Omental fat pad (tissue), 4 donors: Measurements from ENCODE around the gene VAC14. TPM values are rescaled to one million over a fixed set of nuclear protein-coding genes. Genes with fewer than 3 reads are reported as not detected.

Experiments
- ATAC-seq: fragments of 150-250 bp; one replicate; pipeline ENCODE4 v1.9.1; 2016; ENCODE audit warnings: mild to moderate bottlenecking, moderate library complexity; ENCODE audit not compliant: low FRiP score
- DNase-seq: peaks from one replicate; pipeline ENCODE4 v3.0.0-alpha.2; 2019; ENCODE audit warnings: low spot score
- total RNA-seq, 4 donors: library from RNA; depleted of rRNA; stranded (reverse); fragments of >200 nt; gene quantifications; one replicate each; pipeline ENCODE4 v1.1.0, GENCODE V29; 2016
- TF ChIP-seq, protein P1 (sequence below), 3 donors: fragments of 450-650 bp; IDR thresholded peaks; one replicate each; pipeline ENCODE4 v1.5.1; 2016 to 2017; ENCODE audit warnings: antibody characterized with exemption in 3 of 3, mild to moderate bottlenecking in 3 of 3, moderate library complexity in 2 of 3

Gene VAC14
- total RNA-seq, 4 donors from 2014 or later = 24.0 to 44.1 (median 35.0) TPM

DNA sequence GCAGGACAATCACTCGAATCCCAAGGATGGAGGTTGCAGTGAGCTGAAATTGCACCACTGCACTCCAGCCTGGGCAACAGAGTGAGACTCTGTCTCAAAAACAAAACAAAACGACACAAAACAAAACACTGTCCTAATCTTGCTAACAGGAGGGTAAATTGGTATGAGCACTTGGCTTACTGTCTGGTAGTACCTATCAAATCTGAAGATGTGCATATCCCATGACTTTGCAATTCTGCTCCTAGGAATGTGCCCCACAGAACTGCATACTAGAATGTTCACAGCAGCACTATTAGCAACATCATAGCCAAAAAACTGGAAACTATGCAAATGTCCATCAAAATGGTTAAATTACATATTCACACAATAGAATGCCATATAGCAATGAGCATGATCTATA lies 130.8 kb downstream of the VAC14 start:
- no peak for ATAC-seq
- TF ChIP-seq, protein P1, sequence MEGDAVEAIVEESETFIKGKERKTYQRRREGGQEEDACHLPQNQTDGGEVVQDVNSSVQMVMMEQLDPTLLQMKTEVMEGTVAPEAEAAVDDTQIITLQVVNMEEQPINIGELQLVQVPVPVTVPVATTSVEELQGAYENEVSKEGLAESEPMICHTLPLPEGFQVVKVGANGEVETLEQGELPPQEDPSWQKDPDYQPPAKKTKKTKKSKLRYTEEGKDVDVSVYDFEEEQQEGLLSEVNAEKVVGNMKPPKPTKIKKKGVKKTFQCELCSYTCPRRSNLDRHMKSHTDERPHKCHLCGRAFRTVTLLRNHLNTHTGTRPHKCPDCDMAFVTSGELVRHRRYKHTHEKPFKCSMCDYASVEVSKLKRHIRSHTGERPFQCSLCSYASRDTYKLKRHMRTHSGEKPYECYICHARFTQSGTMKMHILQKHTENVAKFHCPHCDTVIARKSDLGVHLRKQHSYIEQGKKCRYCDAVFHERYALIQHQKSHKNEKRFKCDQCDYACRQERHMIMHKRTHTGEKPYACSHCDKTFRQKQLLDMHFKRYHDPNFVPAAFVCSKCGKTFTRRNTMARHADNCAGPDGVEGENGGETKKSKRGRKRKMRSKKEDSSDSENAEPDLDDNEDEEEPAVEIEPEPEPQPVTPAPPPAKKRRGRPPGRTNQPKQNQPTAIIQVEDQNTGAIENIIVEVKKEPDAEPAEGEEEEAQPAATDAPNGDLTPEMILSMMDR (IDR thresholded peaks at IDR 0.05) = no peak
- no peak for DNase-seq

DNA sequence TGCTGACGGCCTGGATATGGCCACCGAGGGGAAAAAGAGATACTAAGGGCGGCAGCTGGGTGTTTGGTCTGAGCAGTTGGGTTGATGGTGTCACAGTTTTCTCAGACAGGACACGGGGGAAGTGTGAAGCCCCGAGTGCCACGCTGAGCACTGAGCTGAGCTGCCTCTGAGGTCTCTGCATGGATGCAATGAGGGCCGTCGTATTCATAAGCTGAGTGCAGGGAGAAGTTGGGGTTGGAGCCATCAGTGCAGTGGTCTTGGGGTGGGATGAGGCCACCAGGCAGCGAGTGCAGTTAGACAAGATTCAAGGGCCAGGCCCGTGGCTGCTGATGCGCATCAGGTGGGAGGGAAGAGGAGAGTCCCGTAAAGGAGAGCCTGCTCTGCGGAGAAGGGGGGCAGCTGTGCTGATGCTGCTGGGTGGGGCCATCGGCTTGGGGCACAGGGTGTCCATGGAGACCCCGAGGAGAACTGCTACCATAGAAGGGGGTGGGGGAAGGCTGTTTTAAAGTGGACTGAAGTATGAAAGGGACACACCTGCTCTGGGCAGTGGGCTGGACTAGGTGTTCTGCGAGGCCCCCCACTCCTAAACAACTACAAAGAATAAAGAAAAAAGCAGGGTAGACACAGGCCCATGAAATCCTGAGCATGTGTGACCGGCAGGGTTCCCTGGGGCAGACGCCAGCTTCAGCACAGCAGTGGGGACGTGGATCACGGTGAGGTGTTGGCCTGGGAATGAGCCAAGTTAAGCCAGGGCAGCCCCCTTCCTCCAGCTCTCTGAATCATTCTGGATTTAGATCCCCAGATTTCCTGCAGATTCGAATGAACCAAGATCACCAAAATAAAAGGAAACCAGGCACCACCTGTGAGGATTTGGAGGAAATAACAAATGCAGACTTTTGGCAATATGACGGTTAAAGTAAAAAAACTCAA lies 134.9 kb downstream of the VAC14 start:
- DNase-seq = no peak
- no peak for ATAC-seq
- TF ChIP-seq, protein P1 (IDR thresholded peaks at IDR 0.05) = no peak

DNA sequence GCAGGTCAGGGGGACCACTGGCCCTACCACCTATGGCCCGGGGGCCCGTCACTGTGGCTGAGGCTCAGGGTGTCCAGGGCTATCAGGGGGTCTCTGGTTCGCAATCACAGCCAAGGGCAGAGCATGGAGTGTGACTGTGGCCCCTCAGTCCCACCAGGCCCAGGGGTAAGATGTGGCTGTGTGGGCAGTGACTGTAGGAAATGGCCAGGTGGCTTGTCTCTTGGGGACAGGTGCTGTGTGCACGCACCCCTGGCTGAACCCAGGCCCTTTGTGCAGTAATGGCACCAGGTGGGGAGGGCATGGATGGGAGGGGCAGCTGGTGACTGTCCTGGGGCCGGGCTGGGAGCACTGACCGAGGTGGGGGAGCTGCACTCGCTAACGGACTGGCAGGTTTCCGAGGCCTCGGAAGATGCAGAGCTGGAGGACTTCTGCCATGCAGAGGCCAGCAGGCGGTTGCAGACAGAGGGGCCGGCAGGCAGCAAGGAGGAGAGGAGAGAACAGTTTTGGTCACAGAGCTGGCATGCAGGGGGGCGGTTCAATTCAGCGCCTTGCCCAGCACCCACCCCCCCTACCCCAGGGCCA lies 135.8 kb downstream of the VAC14 start:
- no peak for ATAC-seq
- DNase-seq = no peak
- TF ChIP-seq, protein P1 (IDR thresholded peaks at IDR 0.05) = no peak

DNA sequence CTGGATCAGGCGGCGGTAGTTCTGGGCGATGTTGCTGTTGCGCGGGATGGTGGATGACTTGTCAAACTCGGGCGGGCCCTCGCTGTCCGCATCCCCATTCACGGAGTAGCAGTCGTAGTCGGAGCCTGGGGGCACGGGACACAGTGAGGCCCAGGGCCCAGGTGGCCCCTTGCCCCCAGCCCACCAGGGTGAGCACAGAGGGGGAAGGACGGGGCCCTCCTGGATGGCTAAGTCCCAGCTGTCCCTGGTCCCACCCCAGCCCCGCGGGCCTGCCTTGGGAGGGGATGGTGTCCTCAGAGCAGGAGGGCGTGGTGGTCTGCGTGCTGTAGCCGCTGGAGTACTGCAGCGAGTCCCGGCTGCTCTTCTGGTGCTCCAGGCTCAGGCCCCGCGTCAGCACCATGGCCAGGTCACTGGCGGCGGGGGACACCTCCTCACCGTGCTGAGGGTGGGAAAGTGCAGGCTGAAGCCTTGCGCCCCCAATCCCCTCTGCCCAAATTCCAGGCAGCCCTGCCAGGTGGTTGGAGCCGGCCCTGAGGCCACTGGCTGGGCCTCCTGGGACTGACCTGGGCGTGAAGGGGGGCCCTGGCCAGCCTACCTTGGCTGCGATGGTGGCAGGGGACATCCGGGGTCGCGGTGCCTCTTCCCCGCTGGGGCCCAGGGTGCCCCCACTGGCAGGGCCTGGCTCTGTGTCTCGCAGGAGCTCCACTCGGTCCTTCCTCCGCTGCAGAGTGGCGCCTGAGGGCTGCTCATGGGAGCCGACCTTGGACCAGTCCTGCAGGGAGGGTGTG lies 136.4 kb downstream of the VAC14 start:
- DNase-seq = no peak
- ATAC-seq = peak; percentile 19
- TF ChIP-seq, protein P1 (IDR thresholded peaks at IDR 0.05) = no peak

DNA sequence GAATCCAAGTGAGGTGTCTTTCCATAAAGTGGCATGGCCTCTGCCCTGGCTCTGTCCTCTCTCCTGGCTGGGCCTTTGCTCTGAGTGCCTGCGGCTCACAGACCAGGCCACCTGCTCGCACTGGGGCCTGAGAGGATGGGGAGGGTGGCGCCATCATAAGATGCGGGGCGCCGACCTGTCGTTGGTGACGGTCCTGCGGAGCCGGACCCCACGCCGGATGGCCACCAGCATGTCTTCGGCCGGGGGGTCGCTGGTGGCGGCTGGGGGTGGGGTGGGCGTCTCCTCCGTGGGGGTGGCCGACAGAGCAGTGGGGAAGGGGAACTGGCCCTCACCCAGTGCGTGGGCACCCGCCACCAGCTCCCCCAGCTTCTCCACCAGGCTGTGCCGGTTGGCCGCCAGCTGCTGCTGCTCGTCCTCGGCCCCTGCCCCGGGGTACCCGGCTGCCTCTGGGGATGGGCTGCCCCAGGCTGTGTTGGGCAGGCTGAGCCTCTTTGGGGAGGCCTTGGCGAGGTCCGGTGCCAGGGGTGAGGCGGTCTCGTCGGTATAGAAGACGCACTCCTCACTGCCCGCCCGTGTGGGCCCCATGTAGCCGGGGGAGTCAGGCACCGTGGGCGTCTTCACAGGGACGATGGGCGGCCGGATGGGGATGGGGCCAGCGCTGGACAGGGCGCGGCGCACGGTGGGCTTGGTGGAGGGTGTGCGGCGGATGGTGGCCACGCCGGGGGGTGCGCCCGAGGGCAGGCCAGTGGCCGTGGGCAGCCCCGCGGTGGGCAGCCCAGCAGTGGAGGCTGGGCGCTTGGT lies 137.2 kb downstream of the VAC14 start:
- TF ChIP-seq, protein P1 (IDR thresholded peaks at IDR 0.05) = no peak
- no peak for DNase-seq
- ATAC-seq = peak; percentile 8

DNA sequence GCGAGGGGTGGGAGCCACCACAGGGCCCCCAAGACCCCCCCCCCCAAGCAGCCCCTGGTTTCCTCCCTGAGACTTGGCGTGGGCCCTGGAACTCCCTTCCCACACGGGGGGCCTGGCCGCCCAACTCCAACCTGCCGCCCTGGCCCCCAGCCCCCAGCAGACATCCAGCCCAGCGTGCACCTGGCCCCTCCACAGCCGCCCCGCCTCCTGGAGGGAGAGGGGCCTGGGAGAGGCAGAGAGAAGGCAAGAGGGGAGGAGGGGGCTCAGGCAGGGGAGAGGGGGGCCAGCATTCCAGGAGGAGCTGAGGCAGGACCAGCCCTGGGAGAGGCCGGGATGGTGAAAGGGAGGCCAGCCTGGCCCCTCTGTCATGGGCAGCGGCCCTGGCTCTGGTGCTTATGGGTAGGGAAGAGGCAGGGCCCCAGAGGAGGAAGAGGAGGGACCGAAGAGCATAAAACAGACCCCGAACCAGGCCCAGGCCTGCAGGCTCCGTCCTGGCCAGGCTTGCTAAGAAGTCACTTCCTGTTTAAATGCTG lies 137.9 kb downstream of the VAC14 start:
- DNase-seq (no peak), ATAC-seq (no peak)
- TF ChIP-seq, protein P1 (IDR thresholded peaks at IDR 0.05) = no peak
